NCI-H460 (cell line): ENCODE data around the gene ZNF678. TPM values are rescaled to one million over a fixed set of nuclear protein-coding genes. Genes with fewer than 3 reads are reported as not detected.
"Not testable (repeated sequence)": the region's sequence is repeated elsewhere in the genome, so short reads cannot be mapped to it uniquely, and the experiment has no call there.

Source experiments
- DNase-seq: peaks from one replicate; pipeline ENCODE4 v3.0.0-alpha.2; 2016; ENCODE audit warnings: low read depth; ENCODE audit errors: extremely low read depth
- total RNA-seq: library from RNA; depleted of rRNA; stranded (reverse); fragments of >200 nt; shearing (Covaris generic); gene quantifications from 2 replicates; pipeline ENCODE4 v1.2.3, GENCODE V29; 2014

Gene ZNF678
- total RNA-seq, 1 experiment from 2014 or later: 24.2 TPM

- no peak for DNase-seq
These were observed 13.5 kb upstream of the ZNF678 start for GRCh38 chr1:227549892-227550291.

- not testable (repeated sequence) for DNase-seq
These were observed 11.5 kb upstream of the ZNF678 start for GRCh38 chr1:227551881-227552280.

- DNase-seq: no peak
These were observed 7.1 kb upstream of the ZNF678 start for GRCh38 chr1:227556288-227556687.

- no peak for DNase-seq
These were observed 5.2 kb upstream of the ZNF678 start for GRCh38 chr1:227557962-227558725.

GRCh38 chr1:227558732-227559262 is 4.6 kb upstream of the ZNF678 start:
- no peak for DNase-seq

- no peak for DNase-seq
These were observed 3.9 kb upstream of the ZNF678 start for GRCh38 chr1:227559499-227559898.

GRCh38 chr1:227559926-227560325 is 3.4 kb upstream of the ZNF678 start:
- no peak for DNase-seq

- no peak for DNase-seq
These were observed 2.8 kb upstream of the ZNF678 start for GRCh38 chr1:227560393-227561173.

- DNase-seq: no peak
These were observed 2.0 kb upstream of the ZNF678 start for GRCh38 chr1:227561241-227561907.

- no peak for DNase-seq
These were observed 1.3 kb upstream of the ZNF678 start for GRCh38 chr1:227562037-227562436.

GRCh38 chr1:227562933-227563323 is 428 bp upstream of the ZNF678 start:
- no peak for DNase-seq

GRCh38 chr1:227567256-227567655 is 3.9 kb downstream of the ZNF678 start:
- DNase-seq: no peak

- DNase-seq: no peak
These were observed 5.2 kb downstream of the ZNF678 start for GRCh38 chr1:227568593-227568992.

GRCh38 chr1:227572752-227573151 is 9.4 kb downstream of the ZNF678 start:
- no peak for DNase-seq

GRCh38 chr1:227574926-227575325 is 11.6 kb downstream of the ZNF678 start:
- no peak for DNase-seq

- DNase-seq: no peak
These were observed 12.8 kb downstream of the ZNF678 start for GRCh38 chr1:227576189-227576588.

GRCh38 chr1:227577500-227577899 is 14.1 kb downstream of the ZNF678 start:
- DNase-seq: no peak

- no peak for DNase-seq
These were observed 20.0 kb downstream of the ZNF678 start for GRCh38 chr1:227583354-227583753.

GRCh38 chr1:227586733-227587132 is 23.4 kb downstream of the ZNF678 start:
- DNase-seq: no peak

- DNase-seq: no peak
These were observed 24.6 kb downstream of the ZNF678 start for GRCh38 chr1:227587968-227588367.

GRCh38 chr1:227588769-227589168 is 25.4 kb downstream of the ZNF678 start:
- not testable (repeated sequence) for DNase-seq
